Activated naive CD4-positive, alpha-beta T cell treated with anti-CD3 and anti-CD28 coated beads, Interleukin-2, amount 50 U/mL, for 72 hours (primary cell): ENCODE results near the gene QPCTL. TPM values are rescaled to one million over a fixed set of nuclear protein-coding genes. Genes with fewer than 3 reads are reported as not detected.
"Not testable (repeated sequence)": the region's sequence is repeated elsewhere in the genome, so short reads cannot be mapped to it uniquely, and the experiment has no call there.

Experiments
- ATAC-seq, 2 donors: fragments of 150-1000 bp; cut with Tn5 transposase; 2 replicates each; pipeline ENCODE4 v1.10.0; 2021; ENCODE audit warnings: mild to moderate bottlenecking in 2 of 2, moderate library complexity in 2 of 2
- DNase-seq, 2 donors: peaks; one replicate each; pipeline ENCODE4 v3.0.0; 2021 to 2022; ENCODE audit warnings: low spot score in 2 of 2
- H3K27ac Mint-ChIP-seq, 2 donors: one replicate each; pipeline ENCODE4 v1.8.0; 2022; ENCODE audit warnings: mild to moderate bottlenecking in 2 of 2, mixed read lengths in 2 of 2
- H3K36me3 Mint-ChIP-seq, 2 donors: one replicate each; pipeline ENCODE4 v1.8.0; 2022; ENCODE audit warnings: mixed read lengths in 2 of 2
- H3K9me3 Mint-ChIP-seq, 2 donors: one replicate each; pipeline ENCODE4 v1.8.0; 2022; ENCODE audit warnings: mixed read lengths in 2 of 2
- total RNA-seq, 2 donors: library from RNA; stranded (reverse); gene quantifications; one replicate each; pipeline ENCODE4 v1.2.3, GENCODE V29; 2022

QPCTL gene
- total RNA-seq, 2 donors from 2014 or later = 21.0 to 30.6 TPM

- Mint-ChIP-seq H3K9me3 (no peaks in the 10 kb centered on the region), H3K27ac (no peak within 1 kb of the TSS), H3K36me3 (peaks cover 0 to 9% of the 10 kb centered on the region in 2 donors)
- ATAC-seq (no peak), DNase-seq (no peak)
Measured at GRCh38 chr19:45733160-45733810, 40.8 kb downstream of the QPCTL start, which contains the start of gene MEIOSIN. TSS of gene MEIOSIN (plus strand) at chr19:45733439. CDS start at chr19:45735377, 1,938 bp downstream.

GRCh38 chr19:45739498-45740439, 47.3 kb downstream of the QPCTL start:
- Mint-ChIP-seq H3K36me3 (no peaks in the 10 kb centered on the region), H3K9me3 (no peaks in the 10 kb centered on the region), H3K27ac (no peak overlapping the region)
- DNase-seq = no peak
- no peak for ATAC-seq

GRCh38 chr19:45742969-45743368, 50.5 kb downstream of the QPCTL start:
- Mint-ChIP-seq H3K27ac (no peak overlapping the region), H3K36me3 (no peaks in the 10 kb centered on the region), H3K9me3 (no peaks in the 10 kb centered on the region)
- DNase-seq (no peak), ATAC-seq (no peak)

GRCh38 chr19:45745606-45746005, 53.1 kb downstream of the QPCTL start:
- ATAC-seq (no peak), DNase-seq (no peak)
- no peaks in the 10 kb centered on the region for H3K9me3 Mint-ChIP-seq
- H3K36me3 Mint-ChIP-seq = no peaks in the 10 kb centered on the region
- H3K27ac Mint-ChIP-seq = no peak overlapping the region

- no peak for DNase-seq
- H3K36me3 Mint-ChIP-seq = no peaks in the 10 kb centered on the region
Measured at GRCh38 chr19:45746866-45747265, 54.4 kb downstream of the QPCTL start.

GRCh38 chr19:45747513-45747912, 55.0 kb downstream of the QPCTL start:
- Mint-ChIP-seq H3K9me3 (no peaks in the 10 kb centered on the region), H3K36me3 (no peaks in the 10 kb centered on the region), H3K27ac (no peak overlapping the region)
- DNase-seq (no peak), ATAC-seq (no peak)

More at GRCh38 chr19:45746866-45747265, 54.4 kb downstream of the QPCTL start:
- H3K27ac Mint-ChIP-seq = no peak overlapping the region
- ATAC-seq = no peak
- no peaks in the 10 kb centered on the region for H3K9me3 Mint-ChIP-seq

- H3K36me3 Mint-ChIP-seq, DNase-seq, H3K9me3 Mint-ChIP-seq, ATAC-seq: not testable (repeated sequence)
- peak overlapping the region in 1 of 2 donors; percentile 7 for H3K27ac Mint-ChIP-seq
Measured at GRCh38 chr19:45751483-45751882, 59.0 kb downstream of the QPCTL start.

GRCh38 chr19:45752639-45753038, 60.2 kb downstream of the QPCTL start:
- Mint-ChIP-seq H3K36me3 (no peaks in the 10 kb centered on the region), H3K27ac (no peak overlapping the region), H3K9me3 (no peaks in the 10 kb centered on the region)
- no peak for DNase-seq
- no peak for ATAC-seq

GRCh38 chr19:45753548-45753947, 61.1 kb downstream of the QPCTL start:
- no peaks in the 10 kb centered on the region for H3K9me3 Mint-ChIP-seq
- ATAC-seq (no peak), DNase-seq (no peak)
- H3K27ac Mint-ChIP-seq = no peak overlapping the region
- no peaks in the 10 kb centered on the region for H3K36me3 Mint-ChIP-seq

Other genes with a start within 250 kb of the QPCTL start
- 10 to 100 TPM; 19.9 to 37.6 TPM for gene FOSB, start 224.7 kb upstream of the QPCTL start, total RNA-seq
- 1 to 10 TPM; 3.2 to 5.1 TPM for gene RTN2, start 195.6 kb upstream of the QPCTL start, total RNA-seq
- 1 to 10 TPM; 1.5 to 7.4 TPM for gene PPM1N, start 194.2 kb upstream of the QPCTL start, total RNA-seq
- 100 to 1,000 TPM in 1 of 2 donors, 10 to 100 TPM in 1; 76.8 to 156 TPM for gene VASP, start 185.2 kb upstream of the QPCTL start, total RNA-seq
- 10 to 100 TPM; 16.6 to 16.7 TPM for gene OPA3, start 107.9 kb upstream of the QPCTL start, total RNA-seq
- under 1 TPM in 1 of 2 donors, not detected in 1; 0.09 TPM for gene GPR4, start 90.5 kb upstream of the QPCTL start, total RNA-seq
- gene EML2, start 53.3 kb upstream of the QPCTL start, total RNA-seq = 100 to 1,000 TPM; 142 to 161 TPM
- 10 to 100 TPM in 1 of 2 donors, 1 to 10 TPM in 1; 7.0 to 15.7 TPM for gene GIPR, start 24.4 kb upstream of the QPCTL start, total RNA-seq
- gene SNRPD2, start 713 bp upstream of the QPCTL start, total RNA-seq = 100 to 1,000 TPM; 755 to 839 TPM
- 10 to 100 TPM; 40.1 to 47.9 TPM for gene FBXO46, start 38.2 kb downstream of the QPCTL start, total RNA-seq
- gene MEIOSIN, start 40.8 kb downstream of the QPCTL start, total RNA-seq = under 1 TPM in 1 of 2 donors, not detected in 1; 0.48 TPM
- gene SIX5, start 76.6 kb downstream of the QPCTL start, total RNA-seq = 1 to 10 TPM; 2.7 to 4.3 TPM
- gene DMPK, start 89.8 kb downstream of the QPCTL start, total RNA-seq = 10 to 100 TPM; 11.1 to 13.8 TPM
- 10 to 100 TPM; 20.4 to 20.5 TPM for gene DMWD, start 100.2 kb downstream of the QPCTL start, total RNA-seq
- under 1 TPM; 0.14 to 0.39 TPM for gene RSPH6A, start 122.6 kb downstream of the QPCTL start, total RNA-seq
- gene SYMPK, start 170.5 kb downstream of the QPCTL start, total RNA-seq = 100 to 1,000 TPM in 1 of 2 donors, 10 to 100 TPM in 1; 85.8 to 118 TPM
- 1 to 10 TPM in 1 of 2 donors, under 1 TPM in 1; 0.46 to 1.3 TPM for gene FOXA3, start 171.7 kb downstream of the QPCTL start, total RNA-seq
- 10 to 100 TPM; 14.9 to 15.6 TPM for gene IRF2BP1, start 193.5 kb downstream of the QPCTL start, total RNA-seq
- 1 to 10 TPM; 8.3 to 9.1 TPM for gene MYPOP, start 209.9 kb downstream of the QPCTL start, total RNA-seq
- not detected for gene NANOS2, start 222.1 kb downstream of the QPCTL start, total RNA-seq